Measurements from ENCODE around the gene CEP104.

GRCh38 chr1:3827813-3828307 lies 29.2 kb downstream of the CEP104 start:
- no peak for TF ChIP-seq CTCF (conservative IDR thresholded peaks at IDR 0.05)
- TF ChIP-seq ZFX (IDR thresholded peaks at IDR 0.05), result no peak

Measured in C4-2B (cell line).